ENCODE measurements around the gene RBM20.
A peak's percentile ranks its signal among the peaks of the same experiment; 100 is the strongest.

The RBM20 gene

DNA sequence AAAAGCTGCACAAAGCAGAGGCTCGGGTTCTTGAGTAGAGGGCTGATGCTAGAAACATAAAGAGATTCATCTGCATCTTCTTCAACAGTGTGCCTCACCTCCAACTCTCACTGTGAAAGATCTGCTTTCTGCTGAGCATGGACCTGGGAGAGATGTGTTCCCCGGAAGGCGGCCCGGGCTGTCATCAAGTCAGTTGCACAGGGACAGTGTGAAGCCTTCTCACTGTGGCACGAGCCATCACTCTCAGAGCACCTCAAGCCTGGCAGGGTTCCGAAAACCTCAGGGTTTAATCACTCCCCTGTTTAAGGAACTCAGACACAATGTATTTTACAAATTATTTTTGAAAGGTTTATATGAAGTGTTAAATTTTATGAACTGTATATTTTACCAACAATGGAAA, 98.7 kb downstream of the RBM20 start:
- no peak for DNase-seq

- DNase-seq, result no peak
Observed at GRCh38 chr10:110744782-110745181, 100.6 kb downstream of the RBM20 start.

DNA sequence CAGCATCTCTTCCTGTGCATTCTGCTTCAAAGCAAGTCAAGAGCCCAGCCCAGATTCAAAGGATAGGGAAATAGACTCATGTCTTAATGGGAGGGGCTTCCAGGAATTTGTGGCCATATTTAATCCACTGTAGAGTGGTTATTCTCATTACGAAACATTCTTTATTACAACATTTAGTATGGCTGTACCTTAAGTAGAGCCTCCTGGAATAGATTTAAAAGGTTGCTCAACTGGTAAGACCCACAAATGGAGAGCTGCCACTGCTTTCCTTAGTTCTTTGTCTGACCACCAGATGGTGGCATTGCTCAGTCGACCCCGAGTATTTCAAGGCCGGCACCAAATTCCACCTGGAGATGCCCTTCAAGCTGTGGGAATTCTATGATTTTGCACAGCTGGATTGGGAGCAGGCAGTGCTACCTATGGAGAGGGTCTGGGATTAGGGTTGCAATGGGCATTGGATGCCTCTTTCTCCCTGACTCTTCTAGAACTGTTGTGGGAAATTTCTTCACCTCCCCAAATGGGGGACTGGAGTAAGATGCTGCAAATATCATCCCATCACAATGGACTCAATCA, 102.2 kb downstream of the RBM20 start:
- DNase-seq, result peak; percentile 69

- no peak for DNase-seq
Observed at GRCh38 chr10:110746969-110747608, 103.0 kb downstream of the RBM20 start.

DNA sequence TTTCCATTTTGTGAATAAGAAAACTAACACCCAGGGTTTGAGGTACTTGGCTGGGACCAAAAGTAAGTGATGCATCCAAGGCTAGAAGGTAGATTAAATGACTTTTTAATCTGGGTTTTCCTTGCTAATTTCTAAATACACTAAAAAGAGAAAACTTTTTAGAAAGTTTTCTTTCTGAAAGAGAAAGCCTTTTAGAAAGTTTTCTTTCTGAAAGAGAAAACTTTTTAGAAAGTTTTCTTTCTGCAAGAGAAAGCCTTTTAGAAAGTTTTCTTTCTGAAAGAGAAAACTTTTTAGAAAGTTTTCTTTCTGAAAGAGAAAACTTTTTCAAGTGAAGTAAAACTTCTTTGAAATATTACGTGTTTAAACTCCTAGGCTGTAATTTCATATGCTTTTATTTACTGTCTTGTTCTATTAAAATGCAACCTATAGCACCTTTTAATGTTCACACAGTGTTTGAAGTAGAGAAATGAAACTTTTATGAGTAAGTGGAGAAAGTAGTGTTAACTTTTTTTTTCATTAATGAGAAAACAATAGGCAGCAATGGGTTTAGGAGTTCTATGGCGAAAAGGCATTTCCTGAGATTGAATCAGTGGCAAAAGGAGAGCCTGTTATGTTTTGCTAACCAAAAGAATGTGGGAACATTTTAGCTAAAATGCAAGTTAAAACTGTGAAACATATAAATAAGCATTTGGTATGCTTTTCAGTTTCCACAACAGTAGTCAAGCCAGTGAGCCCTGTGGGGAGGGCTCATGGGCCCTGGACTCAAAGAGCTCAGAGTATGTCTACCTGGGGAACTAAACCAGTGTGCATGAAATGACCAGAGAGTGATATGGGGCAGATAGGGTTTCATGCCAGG, 103.7 kb downstream of the RBM20 start:
- DNase-seq, result peak; percentile 48

- no peak for DNase-seq
Observed at GRCh38 chr10:110748970-110749369, 104.8 kb downstream of the RBM20 start.

DNA sequence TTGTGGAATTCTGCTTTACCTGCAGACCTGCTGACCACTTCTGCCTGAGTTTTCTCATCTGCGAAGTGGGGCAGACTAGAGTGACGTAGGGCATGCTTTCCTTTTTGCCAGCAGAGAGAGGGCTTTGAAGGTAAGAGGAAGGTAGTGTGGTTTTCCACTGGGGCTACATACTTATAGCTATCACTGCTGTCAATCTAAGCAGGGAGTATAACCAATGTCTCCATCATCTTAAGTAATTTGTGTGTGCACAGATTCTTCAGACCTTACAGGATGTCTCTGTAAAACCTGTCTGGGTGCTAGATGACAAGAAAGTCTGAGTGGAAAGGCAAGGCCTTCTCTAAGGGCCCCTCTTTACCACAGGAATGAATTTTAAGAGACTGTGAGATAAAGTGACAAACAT, 106.8 kb downstream of the RBM20 start:
- DNase-seq, result no peak

DNA sequence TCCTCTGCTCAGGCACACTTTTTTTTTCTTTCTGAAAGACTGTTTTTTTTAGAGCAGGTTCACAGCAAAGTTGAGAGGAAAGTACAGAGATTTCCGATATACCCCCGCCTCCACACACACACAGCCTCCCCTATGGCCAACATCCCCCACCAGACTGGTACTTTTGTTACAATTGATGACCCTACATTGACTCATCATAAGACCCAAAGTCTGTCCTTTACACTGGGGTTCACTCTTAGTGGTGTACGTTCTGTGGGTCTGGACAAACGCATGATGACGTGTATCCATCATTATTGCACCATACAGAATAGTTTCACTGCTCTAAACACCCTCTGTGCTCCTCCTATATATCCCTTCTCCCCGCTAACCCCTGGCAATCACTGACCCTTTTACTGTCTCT, 107.7 kb downstream of the RBM20 start:
- no peak for DNase-seq

DNA sequence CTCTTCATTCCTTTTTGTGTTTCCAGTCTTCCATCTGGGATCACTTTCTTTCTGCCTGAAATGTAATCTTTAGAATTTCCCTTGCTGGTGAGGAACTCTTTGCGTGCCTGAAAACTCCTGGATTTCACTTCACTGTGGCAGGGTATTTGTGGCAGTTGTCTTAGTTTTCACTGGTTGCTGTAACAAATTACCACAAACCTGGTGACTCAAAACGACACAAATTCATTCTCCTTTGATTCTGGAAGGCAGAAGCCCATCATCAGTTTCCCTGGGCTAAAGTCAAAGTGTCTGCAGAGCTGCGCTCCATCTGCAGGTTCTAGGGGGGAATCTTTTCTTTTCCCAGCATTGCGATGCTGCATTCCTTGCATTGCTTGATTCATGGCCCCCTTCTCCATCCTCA, 109.3 kb downstream of the RBM20 start:
- DNase-seq, result no peak

DNA sequence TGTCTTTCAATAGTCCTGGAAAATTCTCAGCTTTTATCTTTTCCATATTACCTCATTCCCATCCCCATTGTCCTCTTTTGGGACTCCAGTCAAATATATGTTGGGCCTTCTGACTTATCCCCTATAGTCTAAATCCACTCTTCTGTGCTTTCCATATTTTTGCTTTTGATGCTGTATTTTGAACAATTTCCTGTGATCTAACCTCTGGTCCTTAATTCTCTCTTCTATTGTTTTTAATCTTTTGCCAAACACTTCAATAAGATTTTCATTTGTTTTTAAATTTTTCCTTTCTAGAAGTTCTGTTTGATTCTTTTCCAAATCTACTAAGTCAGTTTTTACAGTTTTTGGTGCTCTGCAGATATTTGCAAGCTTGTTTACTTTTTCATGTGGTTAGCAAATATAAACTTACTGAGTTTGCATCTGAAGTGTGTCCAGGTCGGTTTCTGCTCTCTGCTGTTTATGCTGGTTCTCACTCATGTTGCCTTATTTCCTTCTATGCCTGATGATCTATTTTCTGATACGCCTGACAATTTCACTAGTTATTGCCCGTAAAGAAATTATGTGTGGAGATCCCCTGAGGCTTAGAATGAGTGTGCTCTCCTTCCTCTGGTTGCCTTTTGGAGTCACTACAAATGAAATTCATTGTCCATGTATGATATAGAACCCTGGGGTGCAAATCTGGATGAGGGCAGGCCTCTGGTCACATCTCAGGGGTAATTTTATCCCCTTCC, 110.4 kb downstream of the RBM20 start:
- DNase-seq, result no peak

GRCh38 chr10:110755781-110756180, 111.6 kb downstream of the RBM20 start:
- DNase-seq, result no peak

GRCh38 chr10:110756876-110757275, 112.7 kb downstream of the RBM20 start:
- no peak for DNase-seq

DNA sequence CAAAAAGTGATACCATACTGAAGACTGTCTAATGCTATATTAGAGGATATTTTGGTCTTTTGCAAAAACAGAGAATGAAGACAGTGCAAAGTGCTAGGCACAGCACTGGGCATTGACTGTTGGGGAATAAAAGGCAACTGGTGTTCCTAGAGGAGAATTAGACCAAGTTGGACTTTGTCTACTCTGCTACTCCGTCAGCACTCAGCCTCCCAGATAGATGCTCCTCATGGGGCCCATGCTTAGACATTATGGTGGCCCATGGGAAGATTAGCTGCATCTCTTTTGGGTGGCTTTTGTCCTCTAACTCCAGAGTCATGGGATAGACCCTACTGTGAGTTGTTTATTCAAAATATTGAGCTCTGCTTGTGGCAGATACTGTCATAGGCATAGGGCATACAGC, 113.5 kb downstream of the RBM20 start:
- DNase-seq, result no peak

- DNase-seq, result no peak
Observed at GRCh38 chr10:110758128-110758765, 114.1 kb downstream of the RBM20 start.

GRCh38 chr10:110758898-110759297, 114.8 kb downstream of the RBM20 start:
- DNase-seq, result peak; percentile 76

- no peak for DNase-seq
Observed at GRCh38 chr10:110759523-110759922, 115.4 kb downstream of the RBM20 start.

DNA sequence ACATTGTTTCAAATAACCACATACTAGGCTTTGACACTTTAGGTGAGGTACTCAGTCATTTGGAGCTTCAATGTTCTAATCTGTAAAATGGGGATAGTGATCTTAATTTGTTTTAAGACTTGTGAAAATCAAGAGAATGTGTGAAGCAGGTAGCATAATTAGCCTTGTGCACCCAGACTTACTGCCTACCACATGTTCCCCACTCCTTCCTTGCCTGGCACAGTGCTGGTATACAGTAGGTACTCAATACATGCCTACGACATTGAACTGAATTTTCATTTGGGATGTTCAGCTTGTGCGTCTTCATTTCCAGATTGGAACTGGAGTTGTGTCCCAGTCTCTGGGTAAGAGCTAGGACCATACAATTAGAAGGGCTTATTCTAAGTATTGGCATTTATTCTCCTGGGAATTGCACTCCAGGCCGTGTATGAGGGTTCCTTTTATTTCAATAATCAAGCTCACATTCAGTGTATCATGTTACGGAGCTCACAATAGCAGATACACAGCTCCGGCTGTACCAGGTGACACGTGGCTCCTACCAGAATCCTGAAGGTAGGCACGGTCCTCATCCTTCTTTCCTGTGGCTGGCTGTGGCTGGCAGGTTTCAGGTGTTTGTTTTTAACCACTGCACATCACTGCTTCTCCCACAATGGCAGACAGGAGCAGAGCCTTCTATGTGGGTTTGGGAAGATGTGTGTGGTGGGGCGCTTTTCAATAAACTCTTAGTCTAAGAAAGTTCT, 118.1 kb downstream of the RBM20 start:
- DNase-seq, result no peak

DNA sequence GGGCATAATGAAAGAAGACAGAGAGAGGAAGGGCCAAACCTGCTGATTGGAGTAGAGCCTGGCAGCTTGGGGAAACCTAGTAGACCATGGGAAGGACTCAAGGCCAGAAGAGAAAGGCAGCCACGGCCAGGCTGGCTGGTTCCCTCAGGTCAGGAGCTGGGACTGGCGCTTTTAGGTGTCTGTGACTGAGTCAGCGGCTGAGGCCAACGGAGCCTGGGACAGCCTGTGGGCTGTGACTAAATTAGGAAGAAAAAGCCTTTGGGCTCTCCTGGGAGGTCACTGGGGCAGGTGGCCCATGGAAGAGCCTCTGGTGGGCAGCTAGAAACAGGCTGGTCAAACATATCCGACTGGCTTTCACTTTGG, 118.7 kb downstream of the RBM20 start:
- DNase-seq, result no peak

GRCh38 chr10:110764378-110764777, 120.2 kb downstream of the RBM20 start:
- no peak for DNase-seq

GRCh38 chr10:110764793-110765512, 120.8 kb downstream of the RBM20 start:
- no peak for DNase-seq

DNA sequence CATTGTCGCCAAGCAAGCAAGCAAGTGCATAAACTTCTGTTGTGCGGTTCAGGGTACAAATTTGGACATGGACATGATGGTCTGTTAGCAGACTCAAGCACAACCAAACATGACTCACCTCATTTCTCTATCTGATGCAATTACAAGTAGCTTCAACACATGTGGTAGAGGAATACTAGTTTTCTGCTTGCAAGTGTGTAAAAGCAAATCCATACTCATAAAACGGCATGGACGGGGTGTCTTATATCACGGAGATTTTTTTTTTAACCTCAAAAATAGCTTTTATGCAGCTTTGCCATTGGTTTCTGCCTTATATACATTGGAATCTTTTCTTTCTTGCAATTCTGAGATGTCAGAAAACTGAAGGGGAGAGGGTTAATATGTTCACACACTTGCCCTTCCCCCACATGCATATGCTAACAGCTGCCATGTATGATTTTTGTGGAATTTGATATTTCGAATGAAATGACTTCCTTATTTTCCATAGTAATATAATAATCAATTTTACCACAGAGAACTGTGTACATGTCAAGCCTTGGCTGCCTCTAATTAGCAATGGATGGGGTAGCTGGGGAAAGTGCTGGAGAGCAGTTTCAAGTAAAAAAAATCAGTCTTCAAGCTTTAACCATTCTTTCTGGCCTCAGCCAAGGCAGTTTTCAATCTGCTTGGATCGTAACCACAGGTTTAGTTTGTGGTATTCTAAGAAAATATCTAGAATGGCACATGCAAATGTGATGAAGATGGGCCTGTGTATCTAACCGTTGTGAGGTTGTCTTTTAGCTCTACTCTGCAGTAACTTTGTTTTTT, 121.6 kb downstream of the RBM20 start:
- peak; percentile 56 for DNase-seq
